ENCODE measurements around the gene PITHD1.
"Not testable (repeated sequence)": the region's sequence is repeated elsewhere in the genome, so short reads cannot be mapped to it uniquely, and the experiment has no call there.

PITHD1 gene

GRCh38 chr1:23798662-23799142 is 20.5 kb downstream of the PITHD1 start:
- no peak for DNase-seq (ENCODE audit: low read depth in 2 of 2, low spot score in 1 of 2)

GRCh38 chr1:23799255-23799569 is 21.0 kb downstream of the PITHD1 start:
- DNase-seq (ENCODE audit: low read depth in 2 of 2, low spot score in 1 of 2): no peak

GRCh38 chr1:23799570-23800399 is 21.6 kb downstream of the PITHD1 start:
- no peak for DNase-seq (ENCODE audit: low read depth in 2 of 2, low spot score in 1 of 2)

- DNase-seq (ENCODE audit: low read depth in 2 of 2, low spot score in 1 of 2): peak; percentile 97 to 98
Observed at GRCh38 chr1:23800400-23801337, 22.5 kb downstream of the PITHD1 start, which contains the start of gene GALE. TSS of gene GALE (minus strand) at chr1:23800754. CDS start at chr1:23799007, 1,747 bp downstream.

GRCh38 chr1:23801338-23801748 is 23.1 kb downstream of the PITHD1 start:
- no peak for DNase-seq (ENCODE audit: low read depth in 2 of 2, low spot score in 1 of 2)

- DNase-seq (ENCODE audit: low read depth in 2 of 2, low spot score in 1 of 2): no peak
Observed at GRCh38 chr1:23801876-23802275, 23.7 kb downstream of the PITHD1 start.

- not testable (repeated sequence) for DNase-seq (ENCODE audit: low read depth in 2 of 2, low spot score in 1 of 2)
Observed at GRCh38 chr1:23802809-23803342, 24.7 kb downstream of the PITHD1 start.

GRCh38 chr1:23803674-23804073 is 25.5 kb downstream of the PITHD1 start:
- DNase-seq (ENCODE audit: low read depth in 2 of 2, low spot score in 1 of 2): no peak

- DNase-seq (ENCODE audit: low read depth in 2 of 2, low spot score in 1 of 2): no peak
Observed at GRCh38 chr1:23804183-23804835, 26.1 kb downstream of the PITHD1 start.

GRCh38 chr1:23805025-23805424 is 26.8 kb downstream of the PITHD1 start:
- no peak for DNase-seq (ENCODE audit: low read depth in 2 of 2, low spot score in 1 of 2)

GRCh38 chr1:23806280-23806679 is 28.1 kb downstream of the PITHD1 start:
- DNase-seq (ENCODE audit: low read depth in 2 of 2, low spot score in 1 of 2): no peak

GRCh38 chr1:23807453-23807852 is 29.2 kb downstream of the PITHD1 start:
- DNase-seq (ENCODE audit: low read depth in 2 of 2, low spot score in 1 of 2): no peak

GRCh38 chr1:23809751-23810171 is 31.5 kb downstream of the PITHD1 start:
- peak; percentile 51 to 54 for DNase-seq (ENCODE audit: low read depth in 2 of 2, low spot score in 1 of 2)

GRCh38 chr1:23810818-23811540 is 32.8 kb downstream of the PITHD1 start:
- no peak for DNase-seq (ENCODE audit: low read depth in 2 of 2, low spot score in 1 of 2)

GRCh38 chr1:23814016-23814415 is 35.8 kb downstream of the PITHD1 start:
- no peak for DNase-seq (ENCODE audit: low read depth in 2 of 2, low spot score in 1 of 2)

GRCh38 chr1:23816361-23816760 is 38.1 kb downstream of the PITHD1 start:
- no peak for DNase-seq (ENCODE audit: low read depth in 2 of 2, low spot score in 1 of 2)

- DNase-seq (ENCODE audit: low read depth in 2 of 2, low spot score in 1 of 2): no peak
Observed at GRCh38 chr1:23816906-23817305, 38.7 kb downstream of the PITHD1 start.

- no peak for DNase-seq (ENCODE audit: low read depth in 2 of 2, low spot score in 1 of 2)
Observed at GRCh38 chr1:23817633-23818032, 39.4 kb downstream of the PITHD1 start.

- DNase-seq (ENCODE audit: low read depth in 2 of 2, low spot score in 1 of 2): no peak
Observed at GRCh38 chr1:23823767-23824166, 45.5 kb downstream of the PITHD1 start.

GRCh38 chr1:23824711-23825075 is 46.5 kb downstream of the PITHD1 start:
- DNase-seq (ENCODE audit: low read depth in 2 of 2, low spot score in 1 of 2): no peak
